Calu3 (cell line): ENCODE measurements around the gene TPCN2. TPM values are rescaled to one million over a fixed set of nuclear protein-coding genes. Genes with fewer than 3 reads are reported as not detected.
A peak's percentile ranks its signal among the peaks of the same experiment; 100 is the strongest.

Experiments
- BruUV-seq: library from RNA; stranded (reverse); fragments of 400-500 nt; replicated peaks from 2 replicates; lab custom pipeline; 2021; lab: Mats Ljungman, UMichigan
- CTCF ChIA-PET: fragments of 300-600 bp; sonication (Branson Sonifier 250); formaldehyde crosslinking; loops from one replicate; lab custom pipeline; 2022; ENCODE audit warnings: antibody characterized with exemption; lab: Charles Lee
- DNase-seq: peaks from one replicate; pipeline ENCODE4 v3.0.0; 2022
- H3K27ac Mint-ChIP-seq: one replicate; pipeline ENCODE4 v1.8.0; 2022; ENCODE audit warnings: mixed read lengths; ENCODE audit not compliant: unreplicated experiment
- H3K27me3 Mint-ChIP-seq: one replicate; pipeline ENCODE4 v1.8.0; 2022; ENCODE audit warnings: mixed read lengths; ENCODE audit not compliant: unreplicated experiment
- H3K36me3 Mint-ChIP-seq: one replicate; pipeline ENCODE4 v1.8.0; 2022; ENCODE audit warnings: mild to moderate bottlenecking, moderate library complexity, mixed read lengths; ENCODE audit not compliant: insufficient read depth, unreplicated experiment
- H3K4me1 Mint-ChIP-seq: one replicate; pipeline ENCODE4 v1.8.0; 2022; ENCODE audit warnings: mild to moderate bottlenecking, low read depth, mixed read lengths; ENCODE audit not compliant: unreplicated experiment
- H3K4me3 Mint-ChIP-seq: one replicate; pipeline ENCODE4 v1.8.0; 2022; ENCODE audit warnings: mild to moderate bottlenecking, low read depth, moderate library complexity, mixed read lengths; ENCODE audit not compliant: unreplicated experiment
- H3K9me3 Mint-ChIP-seq: one replicate; pipeline ENCODE4 v1.8.0; 2022; ENCODE audit warnings: low read depth, mixed read lengths; ENCODE audit not compliant: unreplicated experiment
- CTCF ChIP-seq: fragments of 200-600 bp; IDR thresholded peaks from one replicate; pipeline ENCODE4 v1.8.0; 2022; ENCODE audit warnings: antibody characterized with exemption; ENCODE audit not compliant: unreplicated experiment
- intact Hi-C: fragments of 100-400 bp; cut with micrococcal nuclease; formaldehyde crosslinking; loops from one replicate; pipeline ENCODE4 v1.10.0; 2022; ENCODE audit not compliant: unreplicated experiment
- total RNA-seq: library from RNA; stranded (reverse); gene quantifications from 2 replicates; pipeline ENCODE4 v1.2.3, GENCODE V29; 2022

Gene TPCN2
- total RNA-seq, 1 experiment from 2014 or later = 21.9 TPM

- Mint-ChIP-seq H3K4me1 (peaks cover 36% of the 10 kb centered on the region), H3K4me3 (no peak overlapping the region), H3K36me3 (peaks cover 13% of the 10 kb centered on the region), H3K27me3 (no peaks in the 10 kb centered on the region), H3K9me3 (no peaks in the 10 kb centered on the region), H3K27ac (peak overlapping the region; percentile 9)
- peak; percentile 22 for TF ChIP-seq CTCF
- BruUV-seq = no TSS peak
- DNase-seq = peak; percentile 38
- CTCF ChIA-PET = interaction anchor here (0.7 to 1.2 kb wide), 8 partner anchors 13 to 572 kb away, joined by 3 to 5 read pairs (median 4); partner anchors contain the start of genes LTO1 and MYEOV
- intact Hi-C loops = loop anchor here (5.0 kb wide), 1 partner anchor 579 kb away; no protein-coding TSS in a partner anchor
These were observed 54.2 kb downstream of the TPCN2 start for GRCh38 chr11:69102732-69103615.

GRCh38 chr11:69104212-69104855 is 55.6 kb downstream of the TPCN2 start:
- H3K27ac Mint-ChIP-seq = peak overlapping the region; percentile 42
- H3K4me1 Mint-ChIP-seq = peaks cover 36% of the 10 kb centered on the region
- H3K27me3 Mint-ChIP-seq = no peaks in the 10 kb centered on the region
- H3K36me3 Mint-ChIP-seq = peaks cover 13% of the 10 kb centered on the region
- CTCF ChIA-PET = interaction anchor here (0.6 kb wide), 1 partner anchor 23 kb away, joined by 5 read pairs; no protein-coding TSS in a partner anchor
- BruUV-seq = no TSS peak
- intact Hi-C loops = loop anchor here (5.0 kb wide), 1 partner anchor 578 kb away; no protein-coding TSS in a partner anchor
- no peaks in the 10 kb centered on the region for H3K9me3 Mint-ChIP-seq
- H3K4me3 Mint-ChIP-seq = no peak overlapping the region
- TF ChIP-seq CTCF = no peak
- DNase-seq = no peak

GRCh38 chr11:69104856-69105395 is 56.2 kb downstream of the TPCN2 start:
- Mint-ChIP-seq H3K27ac (no peak overlapping the region), H3K36me3 (peaks cover 13% of the 10 kb centered on the region), H3K27me3 (no peaks in the 10 kb centered on the region), H3K4me3 (no peak overlapping the region), H3K4me1 (peaks cover 36% of the 10 kb centered on the region), H3K9me3 (no peaks in the 10 kb centered on the region)
- no TSS peak for BruUV-seq
- intact Hi-C loops = loop anchor here (5.0 kb wide), 1 partner anchor 577 kb away; no protein-coding TSS in a partner anchor
- no peak for TF ChIP-seq CTCF
- no peak for DNase-seq
- CTCF ChIA-PET = interaction anchor here (0.6 kb wide), 1 partner anchor 22 kb away, joined by 5 read pairs; no protein-coding TSS in a partner anchor

GRCh38 chr11:69105461-69106030 is 56.8 kb downstream of the TPCN2 start:
- no TSS peak for BruUV-seq
- DNase-seq = no peak
- Mint-ChIP-seq H3K27me3 (no peaks in the 10 kb centered on the region), H3K4me1 (peaks cover 36% of the 10 kb centered on the region), H3K27ac (no peak overlapping the region), H3K9me3 (peaks cover 3% of the 10 kb centered on the region), H3K36me3 (peaks cover 13% of the 10 kb centered on the region), H3K4me3 (no peak overlapping the region)
- TF ChIP-seq CTCF = no peak
- CTCF ChIA-PET = no interaction called here
- intact Hi-C loops = no loop called here
